RWPE2 (cell line): Measurements from ENCODE around the gene KCTD5.
"Not testable (repeated sequence)": the region's sequence is repeated elsewhere in the genome, so short reads cannot be mapped to it uniquely, and the experiment has no call there.

Experiments
- ATAC-seq: fragments of 200-7000 bp; cut with Tn5 transposase; 3 replicates; pipeline ENCODE4 v1.9.1; 2021; ENCODE audit warnings: low read depth
- DNase-seq: peaks from one replicate; pipeline ENCODE4 v3.0.0-alpha.2; 2020; ENCODE audit warnings: low spot score
- H3K27ac ChIP-seq: fragments of 450-650 bp; 2 replicates; pipeline ENCODE4 v1.5.1; 2017; ENCODE audit warnings: mild to moderate bottlenecking; ENCODE audit not compliant: poor library complexity, severe bottlenecking
- H3K27me3 ChIP-seq: fragments of 250-450 bp; sonication (Bioruptor Pico); 2 replicates; pipeline ENCODE4 v1.5.1; 2021; ENCODE audit warnings: mild to moderate bottlenecking, moderate library complexity; ENCODE audit not compliant: insufficient read depth, poor library complexity, severe bottlenecking
- H3K36me3 ChIP-seq: fragments of 250-450 bp; sonication (Bioruptor Pico); 2 replicates; pipeline ENCODE4 v1.5.1; 2020; ENCODE audit warnings: low read depth, mild to moderate bottlenecking, moderate library complexity
- H3K4me1 ChIP-seq: fragments of 250-450 bp; sonication (Bioruptor Pico); 2 replicates; pipeline ENCODE4 v1.5.1; 2021; ENCODE audit warnings: mild to moderate bottlenecking, moderate library complexity; ENCODE audit not compliant: insufficient read depth, poor library complexity, severe bottlenecking
- H3K4me3 ChIP-seq: fragments of 250-450 bp; sonication (Bioruptor Pico); 2 replicates; pipeline ENCODE4 v1.5.1; 2021; ENCODE audit warnings: mild to moderate bottlenecking, moderate library complexity; ENCODE audit not compliant: severe bottlenecking
- H3K9me3 ChIP-seq: fragments of 250-450 bp; sonication (Bioruptor Pico); 2 replicates; pipeline ENCODE4 v1.5.1; 2021; ENCODE audit warnings: mild to moderate bottlenecking, moderate library complexity; ENCODE audit not compliant: severe bottlenecking
- CTCF ChIP-seq: fragments of 450-650 bp; IDR thresholded peaks from one replicate; pipeline ENCODE4 v1.5.1; 2017; ENCODE audit warnings: mild to moderate bottlenecking, moderate library complexity; ENCODE audit not compliant: poor library complexity, severe bottlenecking

Gene KCTD5

GRCh38 chr16:2717383-2718263 is 35.3 kb downstream of the KCTD5 start:
- Histone ChIP-seq H3K36me3 (no peaks in the 10 kb centered on the region), H3K9me3 (no peaks in the 10 kb centered on the region), H3K27ac (no peak overlapping the region), H3K4me1 (no peaks in the 10 kb centered on the region), H3K4me3 (no peak overlapping the region), H3K27me3 (no peaks in the 10 kb centered on the region)
- ATAC-seq (no peak), DNase-seq (no peak)
- TF ChIP-seq CTCF = no peak

- DNase-seq (peak; percentile 54), ATAC-seq (no peak)
- H3K36me3 ChIP-seq = no peaks in the 10 kb centered on the region
- H3K27ac ChIP-seq = peak overlapping the region; percentile 68
- no peaks in the 10 kb centered on the region for H3K9me3 ChIP-seq
- H3K27me3 ChIP-seq = no peaks in the 10 kb centered on the region
- no peak overlapping the region for H3K4me3 ChIP-seq
- peaks cover 7% of the 10 kb centered on the region for H3K4me1 ChIP-seq
- TF ChIP-seq CTCF = no peak
Measured at GRCh38 chr16:2719328-2720063, 37.2 kb downstream of the KCTD5 start.

- Histone ChIP-seq H3K27ac (peak within 1 kb of the TSS; percentile 68), H3K4me3 (peak within 1 kb of the TSS; percentile 54), H3K9me3 (no peaks in the 10 kb centered on the region), H3K27me3 (no peaks in the 10 kb centered on the region), H3K36me3 (no peaks in the 10 kb centered on the region), H3K4me1 (peaks cover 7% of the 10 kb centered on the region)
- DNase-seq (peak; percentile 65), ATAC-seq (no peak)
- no peak for TF ChIP-seq CTCF
Measured at GRCh38 chr16:2720064-2720457, 37.7 kb downstream of the KCTD5 start, which contains the start of gene PRSS27. PRSS27 (minus strand) TSS chr16:2720224; CDS start chr16:2720160, 64 bp downstream.

GRCh38 chr16:2720719-2721633 is 38.7 kb downstream of the KCTD5 start:
- H3K27me3 ChIP-seq = no peaks in the 10 kb centered on the region
- ATAC-seq (peak; percentile 79), DNase-seq (peak; percentile 89)
- no peaks in the 10 kb centered on the region for H3K36me3 ChIP-seq
- TF ChIP-seq CTCF = peak; percentile 90
- H3K27ac ChIP-seq = peak overlapping the region; percentile 68
- H3K9me3 ChIP-seq = no peaks in the 10 kb centered on the region
- peak overlapping the region; percentile 54 for H3K4me3 ChIP-seq
- H3K4me1 ChIP-seq = peaks cover 7% of the 10 kb centered on the region

- ATAC-seq = not testable (repeated sequence)
Measured at GRCh38 chr16:2721634-2722173, 39.4 kb downstream of the KCTD5 start.

More at GRCh38 chr16:2721634-2722173, 39.4 kb downstream of the KCTD5 start:
- not testable (repeated sequence) for H3K27me3 ChIP-seq, DNase-seq, H3K36me3 ChIP-seq, H3K9me3 ChIP-seq, H3K4me1 ChIP-seq
- Histone ChIP-seq H3K27ac (peak overlapping the region; percentile 68), H3K4me3 (peak overlapping the region; percentile 54)
